Stimulated activated CD8-positive, alpha-beta memory T cell treated with anti-CD3 and anti-CD28 coated beads, Interleukin-4, amount 100 ng/mL, for 24 hours (primary cell): ENCODE measurements around the gene PRICKLE1.

ENCODE experiments used
- DNase-seq: peaks from one replicate; pipeline ENCODE4 v3.0.0-alpha.2; 2020; ENCODE audit warnings: low read depth

The PRICKLE1 gene

GRCh38 chr12:42589465-42590329 lies at the start of gene PRICKLE1:
Gene PRICKLE1, minus strand, starts transcription at chr12:42589746. Its CDS starts 117,230 bp downstream, at chr12:42472516.
- DNase-seq, result peak; percentile 5

- no peak for DNase-seq
Observed at GRCh38 chr12:42638697-42639096, 49.2 kb upstream of the PRICKLE1 start.

- DNase-seq, result no peak
Observed at GRCh38 chr12:42638011-42638410, 48.5 kb upstream of the PRICKLE1 start.

GRCh38 chr12:42636993-42637392 lies 47.4 kb upstream of the PRICKLE1 start:
- no peak for DNase-seq

GRCh38 chr12:42633594-42633993 lies 44.0 kb upstream of the PRICKLE1 start:
- no peak for DNase-seq

GRCh38 chr12:42631513-42631912 lies 42.0 kb upstream of the PRICKLE1 start:
- DNase-seq, result no peak

- no peak for DNase-seq
Observed at GRCh38 chr12:42630314-42630713, 40.8 kb upstream of the PRICKLE1 start.

- no peak for DNase-seq
Observed at GRCh38 chr12:42627151-42627550, 37.6 kb upstream of the PRICKLE1 start.

GRCh38 chr12:42625611-42626010 lies 36.1 kb upstream of the PRICKLE1 start:
- no peak for DNase-seq

GRCh38 chr12:42617622-42618021 lies 28.1 kb upstream of the PRICKLE1 start:
- DNase-seq, result no peak

GRCh38 chr12:42615006-42615405 lies 25.5 kb upstream of the PRICKLE1 start:
- no peak for DNase-seq

- no peak for DNase-seq
Observed at GRCh38 chr12:42612231-42612613, 22.7 kb upstream of the PRICKLE1 start.

- DNase-seq, result no peak
Observed at GRCh38 chr12:42611571-42612230, 22.2 kb upstream of the PRICKLE1 start.

- DNase-seq, result no peak
Observed at GRCh38 chr12:42609605-42610004, 20.1 kb upstream of the PRICKLE1 start.

GRCh38 chr12:42608196-42608825 lies 18.8 kb upstream of the PRICKLE1 start:
- no peak for DNase-seq

GRCh38 chr12:42607584-42608058 lies 18.1 kb upstream of the PRICKLE1 start:
- no peak for DNase-seq

GRCh38 chr12:42606471-42606870 lies 16.9 kb upstream of the PRICKLE1 start:
- no peak for DNase-seq

- DNase-seq, result no peak
Observed at GRCh38 chr12:42605685-42606084, 16.1 kb upstream of the PRICKLE1 start.

GRCh38 chr12:42603246-42603990 lies 13.9 kb upstream of the PRICKLE1 start:
- no peak for DNase-seq

GRCh38 chr12:42593874-42594273 lies 4.3 kb upstream of the PRICKLE1 start:
- no peak for DNase-seq

GRCh38 chr12:42590330-42590934 lies 886 bp upstream of the PRICKLE1 start:
- DNase-seq, result no peak
